Measurements from ENCODE around the gene SEC31A. TPM values are rescaled to one million over a fixed set of nuclear protein-coding genes. Genes with fewer than 3 reads are reported as not detected.

Gene SEC31A
- total and polyA plus RNA-seq, 2 experiments from 2014 or later, result 91.0 to 98.8 TPM

- no peak for DNase-seq (ENCODE audit: low spot score)
- Histone ChIP-seq H3K27ac (ENCODE audit: low read depth) (no peak overlapping the region), H3K79me2 (replicated peaks; ENCODE audit: insufficient read depth) (no peaks in the 10 kb centered on the region), H3K9me2 (ENCODE audit: insufficient read depth) (no peaks in the 10 kb centered on the region), H3K4me3 (no peak overlapping the region), H3F3A (replicated peaks; ENCODE audit: low read depth) (no peaks in the 10 kb centered on the region), H3K27me3 (ENCODE audit: insufficient read depth) (no peaks in the 10 kb centered on the region), H4K20me1 (replicated peaks; ENCODE audit: insufficient read depth) (peaks cover 12% of the 10 kb centered on the region; the same call in 1 of the 2 replicates), H3K4me2 (no peak overlapping the region), H2AFZ (no peak overlapping the region), H3K36me3 (ENCODE audit: insufficient read depth) (peaks cover 56% of the 10 kb centered on the region), H3K4me1 (ENCODE audit: insufficient read depth) (no peaks in the 10 kb centered on the region)
- no peak overlapping the region for H3K27ac Mint-ChIP-seq
- H3K27me3 Mint-ChIP-seq (ENCODE audit: insufficient read depth, low read depth, poor library complexity), result peaks cover 2% of the 10 kb centered on the region
- H3K9me3 Mint-ChIP-seq, result no peaks in the 10 kb centered on the region
- peaks cover 60% of the 10 kb centered on the region for H3K36me3 Mint-ChIP-seq (ENCODE audit: low read depth)
- ATAC-seq, result no peak
- TF ChIP-seq CREB1 (CRISPR knock-in tag; IDR thresholded peaks at IDR 0.05; ENCODE audit: low read depth) (no peak), JUNB (IDR thresholded peaks at IDR 0.05; ENCODE audit: unreplicated experiment) (no peak), STAT1 (IDR thresholded peaks at IDR 0.05; ENCODE audit: unreplicated experiment) (no peak), REST (IDR thresholded peaks at IDR 0.05; ENCODE audit: unreplicated experiment) (no peak), ZNF114 (CRISPR knock-in tag; IDR thresholded peaks at IDR 0.05) (no peak), CTCF (conservative IDR thresholded peaks at IDR 0.05; ENCODE audit: low read depth in 2 of 2) (no peak), ZNF331 (CRISPR knock-in tag; IDR thresholded peaks at IDR 0.05; ENCODE audit: low read depth) (no peak), EZH2 (IDR thresholded peaks at IDR 0.05; ENCODE audit: low read depth, unreplicated experiment) (no peak), POLR2AphosphoS5 (IDR thresholded peaks at IDR 0.05; ENCODE audit: low read depth) (no peak), EZH2phosphoT487 (IDR thresholded peaks at IDR 0.05; ENCODE audit: unreplicated experiment) (no peak), ETS1 (IDR thresholded peaks at IDR 0.05) (no peak), NANOG (IDR thresholded peaks at IDR 0.05; ENCODE audit: borderline replicate concordance) (no peak), ZNF462 (CRISPR knock-in tag; IDR thresholded peaks at IDR 0.05) (no peak)
- no peaks in the 10 kb centered on the region for H3K4me1 Mint-ChIP-seq
- H3K4me3 Mint-ChIP-seq, result no peak overlapping the region
Measured at GRCh38 chr4:82865592-82865991, 25.4 kb downstream of the SEC31A start.

Data from GM23338 (cell line).